ENCODE measurements around the gene S100A12. TPM values are rescaled to one million over a fixed set of nuclear protein-coding genes. Genes with fewer than 3 reads are reported as not detected.

S100A12 gene
- total RNA-seq, 6 experiments from 2014 or later = not detected

GRCh38 chr1:153342178-153342577 is 33.2 kb downstream of the S100A12 start:
- H3K36me3 Mint-ChIP-seq (ENCODE audit: low read depth) = no peaks in the 10 kb centered on the region
- H3K4me3 Mint-ChIP-seq = no peak overlapping the region
- TF ChIP-seq, protein P1, sequence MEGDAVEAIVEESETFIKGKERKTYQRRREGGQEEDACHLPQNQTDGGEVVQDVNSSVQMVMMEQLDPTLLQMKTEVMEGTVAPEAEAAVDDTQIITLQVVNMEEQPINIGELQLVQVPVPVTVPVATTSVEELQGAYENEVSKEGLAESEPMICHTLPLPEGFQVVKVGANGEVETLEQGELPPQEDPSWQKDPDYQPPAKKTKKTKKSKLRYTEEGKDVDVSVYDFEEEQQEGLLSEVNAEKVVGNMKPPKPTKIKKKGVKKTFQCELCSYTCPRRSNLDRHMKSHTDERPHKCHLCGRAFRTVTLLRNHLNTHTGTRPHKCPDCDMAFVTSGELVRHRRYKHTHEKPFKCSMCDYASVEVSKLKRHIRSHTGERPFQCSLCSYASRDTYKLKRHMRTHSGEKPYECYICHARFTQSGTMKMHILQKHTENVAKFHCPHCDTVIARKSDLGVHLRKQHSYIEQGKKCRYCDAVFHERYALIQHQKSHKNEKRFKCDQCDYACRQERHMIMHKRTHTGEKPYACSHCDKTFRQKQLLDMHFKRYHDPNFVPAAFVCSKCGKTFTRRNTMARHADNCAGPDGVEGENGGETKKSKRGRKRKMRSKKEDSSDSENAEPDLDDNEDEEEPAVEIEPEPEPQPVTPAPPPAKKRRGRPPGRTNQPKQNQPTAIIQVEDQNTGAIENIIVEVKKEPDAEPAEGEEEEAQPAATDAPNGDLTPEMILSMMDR (IDR thresholded peaks at IDR 0.05) = no peak
- no peak overlapping the region for H3K27ac Mint-ChIP-seq
- no peaks in the 10 kb centered on the region for H3K4me1 Mint-ChIP-seq (ENCODE audit: low read depth)
- no peaks in the 10 kb centered on the region for H3K9me3 Mint-ChIP-seq
- H3K27me3 Mint-ChIP-seq (ENCODE audit: insufficient read depth) = peaks cover 9% of the 10 kb centered on the region
- DNase-seq = no peak

GRCh38 chr1:153341431-153341934 is 33.9 kb downstream of the S100A12 start:
- H3K27me3 Mint-ChIP-seq (ENCODE audit: insufficient read depth) = peaks cover 9% of the 10 kb centered on the region
- TF ChIP-seq, protein P1 (IDR thresholded peaks at IDR 0.05) = no peak
- no peaks in the 10 kb centered on the region for H3K36me3 Mint-ChIP-seq (ENCODE audit: low read depth)
- H3K27ac Mint-ChIP-seq = no peak overlapping the region
- no peak overlapping the region for H3K4me3 Mint-ChIP-seq
- no peaks in the 10 kb centered on the region for H3K9me3 Mint-ChIP-seq
- no peak for DNase-seq
- no peaks in the 10 kb centered on the region for H3K4me1 Mint-ChIP-seq (ENCODE audit: low read depth)

GRCh38 chr1:153340356-153340755 is 35.1 kb downstream of the S100A12 start:
- DNase-seq = no peak
- H3K36me3 Mint-ChIP-seq (ENCODE audit: low read depth) = no peaks in the 10 kb centered on the region
- TF ChIP-seq, protein P1 (IDR thresholded peaks at IDR 0.05) = no peak
- peaks cover 11% of the 10 kb centered on the region for H3K27me3 Mint-ChIP-seq (ENCODE audit: insufficient read depth)
- H3K4me1 Mint-ChIP-seq (ENCODE audit: low read depth) = no peaks in the 10 kb centered on the region
- H3K27ac Mint-ChIP-seq = no peak overlapping the region
- H3K4me3 Mint-ChIP-seq = no peak overlapping the region
- H3K9me3 Mint-ChIP-seq = no peaks in the 10 kb centered on the region

GRCh38 chr1:153339802-153340201 is 35.6 kb downstream of the S100A12 start:
- Mint-ChIP-seq H3K4me1 (ENCODE audit: low read depth) (no peaks in the 10 kb centered on the region), H3K27ac (no peak overlapping the region), H3K36me3 (ENCODE audit: low read depth) (no peaks in the 10 kb centered on the region), H3K27me3 (ENCODE audit: insufficient read depth) (peaks cover 11% of the 10 kb centered on the region), H3K9me3 (no peaks in the 10 kb centered on the region), H3K4me3 (no peak overlapping the region)
- DNase-seq = no peak
- TF ChIP-seq, protein P1 (IDR thresholded peaks at IDR 0.05) = no peak

- no peak for DNase-seq
- TF ChIP-seq, protein P1 (IDR thresholded peaks at IDR 0.05) = no peak
- Mint-ChIP-seq H3K4me1 (ENCODE audit: low read depth) (no peaks in the 10 kb centered on the region), H3K36me3 (ENCODE audit: low read depth) (no peaks in the 10 kb centered on the region), H3K27me3 (ENCODE audit: insufficient read depth) (peaks cover 7% of the 10 kb centered on the region), H3K4me3 (no peak overlapping the region), H3K27ac (no peak overlapping the region), H3K9me3 (no peaks in the 10 kb centered on the region)
Measured at GRCh38 chr1:153337980-153338853, 37.2 kb downstream of the S100A12 start.
